Mesenchymal stem cell (in vitro differentiated cells and primary cell): ENCODE measurements around the gene STRAP.
A peak's percentile ranks its signal among the peaks of the same experiment; 100 is the strongest.
"Not testable (repeated sequence)": the region's sequence is repeated elsewhere in the genome, so short reads cannot be mapped to it uniquely, and the experiment has no call there.

Source experiments
- DNase-seq: peaks from one replicate; pipeline ENCODE4 v3.0.0-alpha.2; 2013
- H2AFZ ChIP-seq: one replicate; pipeline ENCODE4 v1.6.1; 2013; ENCODE audit warnings: low read depth, mild to moderate bottlenecking, control low read depth, inconsistent platforms, low read length, moderate library complexity
- H2AK5ac ChIP-seq: 2 replicates; pipeline ENCODE4 v1.6.1; 2013; ENCODE audit warnings: low read length, moderate library complexity, mild to moderate bottlenecking, inconsistent platforms; ENCODE audit not compliant: severe bottlenecking
- H2BK120ac ChIP-seq: one replicate; pipeline ENCODE4 v1.6.1; 2013; ENCODE audit warnings: low read depth, mild to moderate bottlenecking, inconsistent platforms, low read length, moderate library complexity
- H2BK12ac ChIP-seq, 2 experiments: one replicate each; pipeline ENCODE4 v1.6.1; 2013; ENCODE audit warnings: inconsistent platforms in 2 of 2, low read length in 2 of 2, mild to moderate bottlenecking in 2 of 2, moderate library complexity in 2 of 2, control low read depth in 1 of 2
- H2BK15ac ChIP-seq: one replicate; pipeline ENCODE4 v1.6.1; 2013; ENCODE audit warnings: mild to moderate bottlenecking, low read depth, inconsistent platforms; ENCODE audit not compliant: poor library complexity, severe bottlenecking
- H2BK5ac ChIP-seq: 2 replicates; pipeline ENCODE4 v1.6.1; 2013; ENCODE audit warnings: low read depth, mild to moderate bottlenecking, low read length, control low read depth, inconsistent platforms; ENCODE audit not compliant: poor library complexity, severe bottlenecking
- H3K14ac ChIP-seq, 2 experiments: one replicate each; pipeline ENCODE4 v1.6.1; 2013; ENCODE audit warnings: inconsistent platforms in 2 of 2, low read length in 2 of 2, control low read depth in 1 of 2, mild to moderate bottlenecking in 1 of 2, moderate library complexity in 1 of 2
- H3K18ac ChIP-seq, 2 experiments: one replicate each; pipeline ENCODE4 v1.6.1; 2013; ENCODE audit warnings: inconsistent platforms in 2 of 2, low read length in 2 of 2, control low read depth in 1 of 2, low read depth in 1 of 2, mild to moderate bottlenecking in 1 of 2
- H3K23ac ChIP-seq, 2 experiments: one replicate each; pipeline ENCODE4 v1.6.1; 2013; ENCODE audit warnings: inconsistent platforms in 2 of 2, low read length in 2 of 2, mild to moderate bottlenecking in 2 of 2, moderate library complexity in 2 of 2, control low read depth in 1 of 2
- H3K27ac ChIP-seq: 2 replicates; pipeline ENCODE4 v1.5.1; 2013; ENCODE audit warnings: mild to moderate bottlenecking, moderate library complexity, low read length, control low read depth, inconsistent platforms; ENCODE audit not compliant: poor library complexity, severe bottlenecking
- H3K27me3 ChIP-seq, 2 experiments: 2 replicates each; pipeline versions ENCODE4 v1.6.1 to v1.7.0; 2013; ENCODE audit warnings: low read length in 2 of 2, mild to moderate bottlenecking in 2 of 2, moderate library complexity in 2 of 2, control low read depth in 1 of 2, inconsistent platforms in 1 of 2; ENCODE audit not compliant: control insufficient read depth in 1 of 2, insufficient read depth in 1 of 2
- H3K36me3 ChIP-seq, 2 experiments: 2 replicates each; pipeline versions ENCODE4 v1.6.1 to v1.7.0; 2013; ENCODE audit warnings: low read length in 2 of 2, control low read depth in 1 of 2, inconsistent platforms in 1 of 2, low read depth in 1 of 2, mild to moderate bottlenecking in 1 of 2; ENCODE audit not compliant: insufficient read depth in 2 of 2, control insufficient read depth in 1 of 2
- H3K4ac ChIP-seq, 2 experiments: one replicate each; pipeline ENCODE4 v1.6.1; 2013; ENCODE audit warnings: inconsistent platforms in 2 of 2, low read length in 2 of 2, mild to moderate bottlenecking in 2 of 2, moderate library complexity in 2 of 2, control low read depth in 1 of 2, low read depth in 1 of 2
- H3K4me1 ChIP-seq: 2 replicates; pipeline ENCODE4 v1.6.1; 2013; ENCODE audit warnings: low read depth, low read length, control low read depth; ENCODE audit not compliant: control insufficient read depth, insufficient read depth
- H3K4me2 ChIP-seq: 2 replicates; pipeline ENCODE4 v1.6.1; 2013; ENCODE audit warnings: low read length, mild to moderate bottlenecking, inconsistent platforms; ENCODE audit not compliant: poor library complexity, severe bottlenecking
- H3K4me3 ChIP-seq, 2 experiments: 2 replicates each; pipeline versions ENCODE4 v1.5.1 to v1.7.0; 2013; ENCODE audit warnings: low read length in 2 of 2, mild to moderate bottlenecking in 2 of 2, control low read depth in 1 of 2, low read depth in 1 of 2; ENCODE audit not compliant: insufficient read depth in 1 of 2
- H3K79me1 ChIP-seq: replicated peaks from 2 replicates; pipeline ENCODE4 v1.6.1; 2013; ENCODE audit warnings: mild to moderate bottlenecking, control low read depth, low read length, inconsistent platforms; ENCODE audit not compliant: poor library complexity, severe bottlenecking
- H3K9ac ChIP-seq: 2 replicates; pipeline ENCODE4 v1.7.0; 2013; ENCODE audit warnings: mild to moderate bottlenecking, low read length, moderate library complexity
- H3K9me3 ChIP-seq: 2 replicates; pipeline ENCODE4 v1.7.0; 2013; ENCODE audit warnings: mild to moderate bottlenecking, low read length; ENCODE audit not compliant: control insufficient read depth
- H4K8ac ChIP-seq: one replicate; pipeline ENCODE4 v1.6.1; 2013; ENCODE audit warnings: inconsistent platforms, mild to moderate bottlenecking, low read length, moderate library complexity
- H4K91ac ChIP-seq: one replicate; pipeline ENCODE4 v1.6.1; 2013; ENCODE audit warnings: mild to moderate bottlenecking, low read length, inconsistent platforms
- WGBS: methylation state at CpG from one replicate; pipeline ENCODE4 v1.1.7; 2013; ENCODE audit warnings: mixed read lengths; 5-methylcytosine and 5-hydroxymethylcytosine counted together

The STRAP gene

DNA sequence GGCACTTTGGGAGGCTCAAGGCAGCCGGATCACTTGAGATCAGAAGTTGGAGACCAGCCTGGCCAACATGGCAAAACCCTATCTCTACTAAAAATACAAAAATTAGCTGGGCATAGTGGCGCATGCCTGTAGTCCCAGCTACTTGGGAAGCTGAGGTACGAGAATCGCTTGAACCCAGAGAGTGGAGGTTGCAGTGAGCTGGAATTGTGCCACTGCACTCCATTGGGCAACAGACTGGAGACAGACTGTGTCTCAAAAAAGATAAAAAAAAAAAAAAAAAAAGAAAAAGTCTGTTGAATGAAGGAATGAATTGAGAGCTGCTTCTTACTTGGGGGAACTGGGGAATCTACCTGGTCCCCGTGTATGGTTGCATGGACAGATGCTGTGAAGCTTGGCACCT, 31.9 kb downstream of the STRAP start:
- H2BK5ac ChIP-seq, H3K4me3 ChIP-seq, DNase-seq, H3K9me3 ChIP-seq, H3K18ac ChIP-seq, H2BK15ac ChIP-seq, H2BK120ac ChIP-seq, H3K4me2 ChIP-seq, H3K4me1 ChIP-seq, H2AFZ ChIP-seq, H2BK12ac ChIP-seq, H4K8ac ChIP-seq, H3K23ac ChIP-seq, H4K91ac ChIP-seq, H3K9ac ChIP-seq, H3K4ac ChIP-seq, H2AK5ac ChIP-seq, H3K27ac ChIP-seq, H3K27me3 ChIP-seq, H3K14ac ChIP-seq: not testable (repeated sequence)
- peaks cover 5 to 15% of the 10 kb centered on the region in 2 experiments for H3K36me3 ChIP-seq
- 97% methylated on average over 4 of the region's 5 CpGs for WGBS
- peaks cover 20% of the 10 kb centered on the region for H3K79me1 ChIP-seq

- no peak overlapping the region for H2BK120ac ChIP-seq
- H3K18ac ChIP-seq: no peak overlapping the region
- H2BK12ac ChIP-seq: no peak overlapping the region
- DNase-seq: no peak
- no peak overlapping the region for H2BK15ac ChIP-seq
- H2AFZ ChIP-seq: no peak overlapping the region
- peak overlapping the region in 1 of 2 experiments; percentile 62 for H3K14ac ChIP-seq
- 89% methylated on average over 7 of the region's 7 CpGs for WGBS
- H3K23ac ChIP-seq: no peak overlapping the region
- H3K4me1 ChIP-seq: peaks cover 7% of the 10 kb centered on the region
- H4K8ac ChIP-seq: peak overlapping the region; percentile 1
- no peaks in the 10 kb centered on the region for H3K27me3 ChIP-seq
- H3K27ac ChIP-seq: no peak overlapping the region
- H2AK5ac ChIP-seq: no peak overlapping the region
- no peak overlapping the region for H3K4me2 ChIP-seq
- H3K4ac ChIP-seq: no peak overlapping the region
- no peak overlapping the region for H3K4me3 ChIP-seq
- no peaks in the 10 kb centered on the region for H3K9me3 ChIP-seq
- H3K36me3 ChIP-seq: peaks cover 5 to 15% of the 10 kb centered on the region in 2 experiments
- H3K9ac ChIP-seq: no peak overlapping the region
- no peak overlapping the region for H2BK5ac ChIP-seq
- H4K91ac ChIP-seq: no peak overlapping the region
- H3K79me1 ChIP-seq: peaks cover 26% of the 10 kb centered on the region
These were observed 35.9 kb downstream of the STRAP start for GRCh38 chr12:15918066-15918465.

DNA sequence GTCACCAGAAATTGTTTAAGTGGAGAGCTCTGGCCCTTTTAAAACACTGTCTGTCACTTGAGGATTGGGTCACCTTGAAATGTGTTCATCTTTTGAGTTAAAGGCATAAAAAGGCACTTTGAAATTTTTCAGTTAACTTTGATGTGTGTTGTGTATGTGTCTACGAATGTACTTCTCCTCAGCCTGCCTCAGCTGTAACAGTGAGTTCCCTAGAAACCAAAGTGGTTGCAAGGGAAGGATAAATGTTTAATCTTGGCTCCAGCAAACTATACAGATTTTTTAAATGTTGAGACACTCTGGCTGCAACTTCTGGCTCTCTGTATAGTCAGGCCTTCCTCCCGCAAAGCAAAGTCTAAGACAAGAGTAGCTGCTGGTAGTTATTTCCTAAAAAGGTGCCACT, 37.2 kb downstream of the STRAP start:
- 96% methylated on average over 2 of the region's 2 CpGs for WGBS
- Histone ChIP-seq H3K14ac (no peak overlapping the region), H3K9ac (no peak overlapping the region), H2BK5ac (no peak overlapping the region), H3K79me1 (peaks cover 25% of the 10 kb centered on the region), H3K4me2 (no peak overlapping the region), H3K36me3 (peaks cover 5 to 15% of the 10 kb centered on the region in 2 experiments), H3K23ac (no peak overlapping the region), H3K4me1 (peaks cover 7% of the 10 kb centered on the region), H3K4ac (no peak overlapping the region), H2BK15ac (no peak overlapping the region), H3K27me3 (no peaks in the 10 kb centered on the region), H3K18ac (no peak overlapping the region), H4K8ac (no peak overlapping the region), H2AFZ (no peak overlapping the region), H3K27ac (no peak overlapping the region), H2BK12ac (no peak overlapping the region), H3K4me3 (no peak overlapping the region), H2AK5ac (no peak overlapping the region), H3K9me3 (no peaks in the 10 kb centered on the region), H4K91ac (no peak overlapping the region), H2BK120ac (no peak overlapping the region)
- no peak for DNase-seq

DNA sequence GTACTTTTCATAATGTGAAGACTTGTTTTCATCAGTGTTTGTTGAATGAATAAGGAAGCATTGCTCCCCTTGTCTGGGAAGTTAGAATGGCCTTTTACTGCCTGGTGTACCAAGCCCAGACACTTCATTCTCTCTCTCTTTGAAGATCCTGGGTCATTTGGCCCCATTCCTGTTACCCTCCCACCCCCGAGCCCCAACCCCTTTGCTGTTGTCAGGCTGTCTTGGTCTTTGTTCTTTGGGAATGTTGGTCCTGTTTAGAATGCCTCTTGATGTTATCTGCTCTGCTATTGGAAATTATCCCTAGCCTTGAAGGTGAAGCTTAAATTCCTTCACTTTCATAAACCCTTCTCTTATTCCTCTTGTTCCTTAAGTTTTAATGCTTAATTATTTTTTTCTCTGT, 42.8 kb downstream of the STRAP start:
- Histone ChIP-seq H3K18ac (no peak overlapping the region), H3K4me3 (no peak overlapping the region), H2BK5ac (no peak overlapping the region), H3K4me2 (no peak overlapping the region), H3K9me3 (no peaks in the 10 kb centered on the region), H3K79me1 (peaks cover 14% of the 10 kb centered on the region), H3K23ac (no peak overlapping the region), H4K91ac (no peak overlapping the region), H4K8ac (no peak overlapping the region), H3K14ac (no peak overlapping the region), H3K4me1 (peaks cover 10% of the 10 kb centered on the region), H3K9ac (no peak overlapping the region), H2AFZ (no peak overlapping the region), H2AK5ac (no peak overlapping the region), H3K36me3 (no peaks in the 10 kb centered on the region), H3K27me3 (no peaks in the 10 kb centered on the region), H2BK12ac (no peak overlapping the region), H3K27ac (no peak overlapping the region), H2BK120ac (no peak overlapping the region), H2BK15ac (no peak overlapping the region), H3K4ac (no peak overlapping the region)
- DNase-seq: no peak
- WGBS: no CpG with 5 or more reads among the region's 1 CpG
